Body of pancreas (tissue), 4 donors: ENCODE measurements around the gene TMEM8B. TPM values are rescaled to one million over a fixed set of nuclear protein-coding genes. Genes with fewer than 3 reads are reported as not detected.

Source experiments
- ATAC-seq: fragments of 150-250 bp; one replicate; pipeline ENCODE4 v1.9.1; 2016
- DNase-seq, 4 donors: peaks; one replicate each; pipeline ENCODE4 v3.0.0-alpha.2; 2019
- H3K27ac ChIP-seq, 4 donors: fragments of 200-600 bp; sonication (generic); 1 replicate in 3 of 4; 2 replicates in 1 of 4; pipeline versions ENCODE4 v1.5.1 to v1.6.1; 2016 to 2019; ENCODE audit warnings: mild to moderate bottlenecking in 1 of 4, mixed read lengths in 1 of 4, moderate library complexity in 1 of 4
- H3K27me3 ChIP-seq, 2 donors: fragments of 200-600 bp; sonication (generic); one replicate each; pipeline ENCODE4 v1.6.0; 2016; ENCODE audit warnings: mild to moderate bottlenecking in 1 of 2
- H3K36me3 ChIP-seq, 2 donors: fragments of 200-600 bp; sonication (generic); replicated peaks in 1 of 2; 2 replicates each; pipeline ENCODE4 v1.5.1; 2016; ENCODE audit warnings: low read depth in 2 of 2; ENCODE audit not compliant: insufficient read depth in 1 of 2
- H3K4me1 ChIP-seq: fragments of 200-600 bp; sonication (generic); one replicate; pipeline ENCODE4 v1.6.0; 2016
- H3K4me3 ChIP-seq, 2 donors: fragments of 200-600 bp; sonication (generic); 1 replicate in 1 of 2; 2 replicates in 1 of 2; pipeline ENCODE4 v1.5.1; 2016 to 2019
- H3K9me3 ChIP-seq, 3 donors: fragments of 200-600 bp; sonication (generic); 1 replicate in 2 of 3; 2 replicates in 1 of 3; pipeline ENCODE4 v1.5.1; 2016
- POLR2A ChIP-seq, 3 donors: fragments of 450-650 bp; IDR thresholded peaks; one replicate each; pipeline ENCODE4 v1.6.1; 2016; ENCODE audit warnings: antibody characterized with exemption in 3 of 3, mild to moderate bottlenecking in 2 of 3
- WGBS, 2 donors: methylation state at CpG; one replicate each; pipeline ENCODE4 v1.1.5; 2017; 5-methylcytosine and 5-hydroxymethylcytosine counted together
- intact Hi-C: fragments of 100-400 bp; cut with DNase I; formaldehyde crosslinking; loops from one replicate; pipeline ENCODE4 v1.15.1; 2023
- total RNA-seq, 2 donors: library from RNA; depleted of rRNA; stranded (reverse); fragments of >200 nt; gene quantifications; one replicate each; pipeline ENCODE4 v1.1.0, GENCODE V29; 2016
- TF ChIP-seq, protein P1 (sequence below), 7 experiments: fragments of 450-650 bp in 4 of 7; fragments of 200-600 bp in 3 of 7; sonication (generic) in 3 of 7; IDR thresholded peaks; one replicate each; pipeline ENCODE4 v1.5.1; 2016 to 2019; ENCODE audit warnings: antibody characterized with exemption in 7 of 7

TMEM8B gene
- total RNA-seq, 2 donors from 2014 or later, result 7.3 to 7.9 TPM

GRCh38 chr9:35836595-35836994, 7.6 kb downstream of the TMEM8B start:
- no peaks in the 10 kb centered on the region for H3K27me3 ChIP-seq
- ATAC-seq (no peak), DNase-seq (no peak)
- H3K36me3 ChIP-seq, result no peaks in the 10 kb centered on the region
- intact Hi-C loops, result no loop called here
- H3K4me1 ChIP-seq, result peaks cover 39% of the 10 kb centered on the region
- H3K9me3 ChIP-seq, result no peaks in the 10 kb centered on the region
- TF ChIP-seq, protein P1, sequence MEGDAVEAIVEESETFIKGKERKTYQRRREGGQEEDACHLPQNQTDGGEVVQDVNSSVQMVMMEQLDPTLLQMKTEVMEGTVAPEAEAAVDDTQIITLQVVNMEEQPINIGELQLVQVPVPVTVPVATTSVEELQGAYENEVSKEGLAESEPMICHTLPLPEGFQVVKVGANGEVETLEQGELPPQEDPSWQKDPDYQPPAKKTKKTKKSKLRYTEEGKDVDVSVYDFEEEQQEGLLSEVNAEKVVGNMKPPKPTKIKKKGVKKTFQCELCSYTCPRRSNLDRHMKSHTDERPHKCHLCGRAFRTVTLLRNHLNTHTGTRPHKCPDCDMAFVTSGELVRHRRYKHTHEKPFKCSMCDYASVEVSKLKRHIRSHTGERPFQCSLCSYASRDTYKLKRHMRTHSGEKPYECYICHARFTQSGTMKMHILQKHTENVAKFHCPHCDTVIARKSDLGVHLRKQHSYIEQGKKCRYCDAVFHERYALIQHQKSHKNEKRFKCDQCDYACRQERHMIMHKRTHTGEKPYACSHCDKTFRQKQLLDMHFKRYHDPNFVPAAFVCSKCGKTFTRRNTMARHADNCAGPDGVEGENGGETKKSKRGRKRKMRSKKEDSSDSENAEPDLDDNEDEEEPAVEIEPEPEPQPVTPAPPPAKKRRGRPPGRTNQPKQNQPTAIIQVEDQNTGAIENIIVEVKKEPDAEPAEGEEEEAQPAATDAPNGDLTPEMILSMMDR (IDR thresholded peaks at IDR 0.05), result no peak
- no peak for TF ChIP-seq POLR2A (IDR thresholded peaks at IDR 0.05)
- no peak overlapping the region for H3K4me3 ChIP-seq
- 88 to 94% methylated on average over 5 of the region's 5 CpGs for WGBS, 2 donors
- H3K27ac ChIP-seq, result no peak overlapping the region

GRCh38 chr9:35839926-35840325, 10.9 kb downstream of the TMEM8B start:
- Histone ChIP-seq H3K4me1 (peaks cover 20% of the 10 kb centered on the region), H3K27me3 (no peaks in the 10 kb centered on the region), H3K27ac (no peak overlapping the region), H3K4me3 (no peak overlapping the region), H3K36me3 (no peaks in the 10 kb centered on the region), H3K9me3 (no peaks in the 10 kb centered on the region)
- DNase-seq (no peak), ATAC-seq (no peak)
- intact Hi-C loops, result no loop called here
- 82 to 87% methylated on average over 5 of the region's 5 CpGs for WGBS, 2 donors
- TF ChIP-seq, protein P1 (IDR thresholded peaks at IDR 0.05), result no peak
- no peak for TF ChIP-seq POLR2A (IDR thresholded peaks at IDR 0.05)

GRCh38 chr9:35840881-35841644, 12.0 kb downstream of the TMEM8B start:
- Histone ChIP-seq H3K36me3 (no peaks in the 10 kb centered on the region), H3K9me3 (no peaks in the 10 kb centered on the region), H3K4me3 (no peak overlapping the region), H3K4me1 (peaks cover 13% of the 10 kb centered on the region), H3K27me3 (no peaks in the 10 kb centered on the region), H3K27ac (no peak overlapping the region)
- intact Hi-C loops, result no loop called here
- ATAC-seq (no peak), DNase-seq (no peak)
- WGBS, 2 donors, result 90 to 95% methylated on average over 14 to 15 of the region's 15 CpGs
- TF ChIP-seq, protein P1 (IDR thresholded peaks at IDR 0.05), result no peak
- no peak for TF ChIP-seq POLR2A (IDR thresholded peaks at IDR 0.05)

DNA sequence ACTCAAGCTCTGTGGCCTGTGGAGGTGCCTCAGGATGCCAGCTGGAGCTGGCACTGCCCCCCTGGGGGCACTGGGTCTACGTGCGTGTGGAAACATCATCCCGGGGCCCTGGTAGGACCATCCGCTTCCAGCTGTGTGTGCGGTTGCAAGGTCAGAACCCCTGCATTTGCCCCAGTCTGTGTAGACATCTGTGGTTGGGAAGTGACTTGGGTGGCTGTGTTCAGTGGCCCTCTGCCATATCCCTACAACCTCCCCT, 12.5 kb downstream of the TMEM8B start:
- no peak for DNase-seq
- no peaks in the 10 kb centered on the region for H3K36me3 ChIP-seq
- intact Hi-C loops, result no loop called here
- no peaks in the 10 kb centered on the region for H3K27me3 ChIP-seq
- no peak overlapping the region for H3K27ac ChIP-seq
- ATAC-seq, result no peak
- no peaks in the 10 kb centered on the region for H3K9me3 ChIP-seq
- peaks cover 13% of the 10 kb centered on the region for H3K4me1 ChIP-seq
- WGBS, 2 donors, result 73 to 74% methylated on average over 5 of the region's 5 CpGs
- H3K4me3 ChIP-seq, result no peak overlapping the region
- TF ChIP-seq, protein P1 (IDR thresholded peaks at IDR 0.05), result no peak
- no peak for TF ChIP-seq POLR2A (IDR thresholded peaks at IDR 0.05)
